Central memory CD8-positive, alpha-beta T cell (primary cell): ENCODE measurements around the gene C10orf62.

ENCODE experiments used
- ATAC-seq: fragments of 150-1000 bp; cut with Tn5 transposase; replicated peaks from 2 replicates; pipeline ENCODE4 v1.10.0; 2022; ENCODE audit warnings: mild to moderate bottlenecking, moderate FRiP score, moderate number of reproducible peaks; ENCODE audit not compliant: poor library complexity, severe bottlenecking; ENCODE audit errors: extremely low read depth
- DNase-seq, 2 donors: peaks; one replicate each; pipeline ENCODE4 v3.0.0; 2021; ENCODE audit warnings: low spot score in 2 of 2
- H3K27ac Mint-ChIP-seq: one replicate; pipeline ENCODE4 v1.8.0; 2022; ENCODE audit warnings: low read depth, mild to moderate bottlenecking, moderate library complexity, mixed read lengths
- H3K27me3 Mint-ChIP-seq: one replicate; pipeline ENCODE4 v1.8.0; 2022; ENCODE audit warnings: mixed read lengths
- H3K36me3 Mint-ChIP-seq: one replicate; pipeline ENCODE4 v1.8.0; 2022; ENCODE audit warnings: mild to moderate bottlenecking, moderate library complexity, mixed read lengths; ENCODE audit not compliant: insufficient read depth
- H3K4me1 Mint-ChIP-seq: one replicate; pipeline ENCODE4 v1.8.0; 2022; ENCODE audit warnings: mixed read lengths
- H3K4me3 Mint-ChIP-seq: one replicate; pipeline ENCODE4 v1.8.0; 2022; ENCODE audit warnings: mild to moderate bottlenecking, moderate library complexity, mixed read lengths
- H3K9me3 Mint-ChIP-seq: one replicate; pipeline ENCODE4 v1.8.0; 2022; ENCODE audit warnings: mixed read lengths

The C10orf62 gene

GRCh38 chr10:97589479-97589878 is at the start of gene C10orf62:
Gene C10orf62 (plus strand): TSS chr10:97589721. CDS start chr10:97589898, 177 bp downstream.
- Mint-ChIP-seq H3K4me1 (peaks cover 9% of the 10 kb centered on the region), H3K9me3 (no peaks in the 10 kb centered on the region), H3K27me3 (no peaks in the 10 kb centered on the region), H3K36me3 (peaks cover 5% of the 10 kb centered on the region), H3K4me3 (peak within 1 kb of the TSS; percentile 31), H3K27ac (peak within 1 kb of the TSS; percentile 59)
- DNase-seq (no peak), ATAC-seq (no peak)

GRCh38 chr10:97540669-97541500 is 48.6 kb upstream of the C10orf62 start:
- Mint-ChIP-seq H3K4me3 (no peak overlapping the region), H3K4me1 (no peaks in the 10 kb centered on the region), H3K9me3 (no peaks in the 10 kb centered on the region), H3K36me3 (peaks cover 2% of the 10 kb centered on the region), H3K27me3 (no peaks in the 10 kb centered on the region), H3K27ac (no peak overlapping the region)
- DNase-seq (no peak), ATAC-seq (no peak)

- Mint-ChIP-seq H3K27me3 (peaks cover 8% of the 10 kb centered on the region), H3K4me3 (no peak overlapping the region), H3K36me3 (peaks cover 2% of the 10 kb centered on the region), H3K9me3 (no peaks in the 10 kb centered on the region), H3K27ac (no peak overlapping the region), H3K4me1 (no peaks in the 10 kb centered on the region)
- DNase-seq (no peak), ATAC-seq (no peak)
These were observed 47.1 kb upstream of the C10orf62 start for GRCh38 chr10:97542169-97543024.

- Mint-ChIP-seq H3K27me3 (peaks cover 8% of the 10 kb centered on the region), H3K27ac (no peak overlapping the region), H3K36me3 (peaks cover 2% of the 10 kb centered on the region), H3K4me1 (no peaks in the 10 kb centered on the region), H3K9me3 (no peaks in the 10 kb centered on the region), H3K4me3 (no peak overlapping the region)
- ATAC-seq, result no peak
- DNase-seq, result no peak
These were observed 46.4 kb upstream of the C10orf62 start for GRCh38 chr10:97543025-97543546.

- Mint-ChIP-seq H3K36me3 (no peaks in the 10 kb centered on the region), H3K4me1 (no peaks in the 10 kb centered on the region), H3K4me3 (no peak overlapping the region), H3K27me3 (peaks cover 8% of the 10 kb centered on the region), H3K27ac (no peak overlapping the region), H3K9me3 (no peaks in the 10 kb centered on the region)
- ATAC-seq, result no peak
- DNase-seq, result no peak
These were observed 42.9 kb upstream of the C10orf62 start for GRCh38 chr10:97546456-97547270.

GRCh38 chr10:97547271-97547600 is 42.3 kb upstream of the C10orf62 start:
- Mint-ChIP-seq H3K36me3 (no peaks in the 10 kb centered on the region), H3K9me3 (no peaks in the 10 kb centered on the region), H3K4me1 (no peaks in the 10 kb centered on the region), H3K27me3 (peaks cover 8% of the 10 kb centered on the region), H3K27ac (no peak overlapping the region), H3K4me3 (no peak overlapping the region)
- ATAC-seq (no peak), DNase-seq (no peak)

GRCh38 chr10:97547962-97548361 is 41.6 kb upstream of the C10orf62 start:
- Mint-ChIP-seq H3K9me3 (no peaks in the 10 kb centered on the region), H3K4me1 (no peaks in the 10 kb centered on the region), H3K27me3 (peaks cover 8% of the 10 kb centered on the region), H3K4me3 (no peak overlapping the region), H3K27ac (no peak overlapping the region), H3K36me3 (no peaks in the 10 kb centered on the region)
- ATAC-seq (no peak), DNase-seq (no peak)

GRCh38 chr10:97548828-97549455 is 40.6 kb upstream of the C10orf62 start:
- H3K27me3 Mint-ChIP-seq, result peaks cover 8% of the 10 kb centered on the region

GRCh38 chr10:97549587-97550322 is 39.8 kb upstream of the C10orf62 start:
- H3K9me3 Mint-ChIP-seq, result no peaks in the 10 kb centered on the region
- peaks cover 8% of the 10 kb centered on the region for H3K27me3 Mint-ChIP-seq
- H3K27ac Mint-ChIP-seq, result no peak overlapping the region
- no peaks in the 10 kb centered on the region for H3K36me3 Mint-ChIP-seq
- no peaks in the 10 kb centered on the region for H3K4me1 Mint-ChIP-seq
- DNase-seq (no peak), ATAC-seq (no peak)
- H3K4me3 Mint-ChIP-seq, result no peak overlapping the region

More at GRCh38 chr10:97548828-97549455, 40.6 kb upstream of the C10orf62 start:
- Mint-ChIP-seq H3K27ac (no peak overlapping the region), H3K4me1 (no peaks in the 10 kb centered on the region), H3K4me3 (no peak overlapping the region), H3K36me3 (no peaks in the 10 kb centered on the region), H3K9me3 (no peaks in the 10 kb centered on the region)
- DNase-seq, result no peak
- ATAC-seq, result no peak

- Mint-ChIP-seq H3K36me3 (no peaks in the 10 kb centered on the region), H3K27ac (no peak overlapping the region), H3K27me3 (peaks cover 8% of the 10 kb centered on the region), H3K9me3 (no peaks in the 10 kb centered on the region), H3K4me3 (no peak overlapping the region), H3K4me1 (no peaks in the 10 kb centered on the region)
- no peak for DNase-seq
- ATAC-seq, result no peak
These were observed 39.0 kb upstream of the C10orf62 start for GRCh38 chr10:97550336-97551149.

GRCh38 chr10:97551271-97551670 is 38.2 kb upstream of the C10orf62 start:
- peaks cover 8% of the 10 kb centered on the region for H3K27me3 Mint-ChIP-seq

More at GRCh38 chr10:97551271-97551670, 38.2 kb upstream of the C10orf62 start:
- ATAC-seq (no peak), DNase-seq (no peak)
- no peak overlapping the region for H3K4me3 Mint-ChIP-seq
- H3K36me3 Mint-ChIP-seq, result no peaks in the 10 kb centered on the region
- H3K27ac Mint-ChIP-seq, result no peak overlapping the region
- no peaks in the 10 kb centered on the region for H3K4me1 Mint-ChIP-seq
- no peaks in the 10 kb centered on the region for H3K9me3 Mint-ChIP-seq
